ENCODE measurements around the gene PIK3C2G. TPM values are rescaled to one million over a fixed set of nuclear protein-coding genes. Genes with fewer than 3 reads are reported as not detected.

Gene PIK3C2G
- total and polyA plus RNA-seq, 4 donors: 4.9 to 40.1 (median 19.4) TPM

DNA sequence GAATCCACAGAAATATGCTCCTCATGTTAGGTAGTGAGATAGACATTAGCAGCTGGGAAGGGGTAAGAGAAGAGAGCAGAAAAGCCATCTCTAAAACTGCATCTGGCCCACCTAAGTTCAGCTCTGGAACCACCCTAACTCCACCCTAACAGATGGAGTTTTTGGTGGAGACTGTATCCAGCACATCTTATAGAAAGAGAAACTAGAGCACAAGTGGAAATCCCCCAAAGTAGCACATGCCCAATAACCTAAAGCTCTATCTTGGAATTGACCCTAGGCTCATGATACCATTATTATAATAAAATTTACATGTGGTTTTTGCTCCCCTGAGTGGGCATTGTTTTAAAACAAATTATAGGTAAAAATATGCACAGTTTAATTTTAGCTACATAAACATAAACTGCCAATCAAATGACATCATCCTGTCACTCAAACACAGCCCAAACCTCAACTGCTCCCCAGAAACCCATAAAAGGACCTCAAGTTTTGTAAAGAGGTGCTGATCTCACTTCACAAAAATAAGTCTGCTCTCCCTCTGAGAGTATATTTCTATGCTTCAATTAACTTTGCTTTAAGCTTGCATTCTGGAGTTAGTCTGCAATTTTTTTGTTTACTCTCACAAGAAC lies 206.4 kb downstream of the PIK3C2G start:
- TF ChIP-seq EGR1 (IDR thresholded peaks at IDR 0.05; ENCODE audit: low read depth in 2 of 2) (no peak), JUND (IDR thresholded peaks at IDR 0.05) (no peak), ATF3 (IDR thresholded peaks at IDR 0.05) (no peak), REST (IDR thresholded peaks at IDR 0.05) (no peak), FOXA1 (IDR thresholded peaks at IDR 0.05) (no peak), SP1 (IDR thresholded peaks at IDR 0.05) (no peak), YY1 (IDR thresholded peaks at IDR 0.05) (no peak), HNF4G (IDR thresholded peaks at IDR 0.05) (no peak), FOXA2 (IDR thresholded peaks at IDR 0.05) (no peak), NR2F2 (IDR thresholded peaks at IDR 0.05) (no peak), RAD21 (IDR thresholded peaks at IDR 0.05) (no peak), GABPA (IDR thresholded peaks at IDR 0.05 in 1 of 2, conservative IDR thresholded peaks at IDR 0.05 in 1 of 2) (no peak)
- TF ChIP-seq, protein P1, sequence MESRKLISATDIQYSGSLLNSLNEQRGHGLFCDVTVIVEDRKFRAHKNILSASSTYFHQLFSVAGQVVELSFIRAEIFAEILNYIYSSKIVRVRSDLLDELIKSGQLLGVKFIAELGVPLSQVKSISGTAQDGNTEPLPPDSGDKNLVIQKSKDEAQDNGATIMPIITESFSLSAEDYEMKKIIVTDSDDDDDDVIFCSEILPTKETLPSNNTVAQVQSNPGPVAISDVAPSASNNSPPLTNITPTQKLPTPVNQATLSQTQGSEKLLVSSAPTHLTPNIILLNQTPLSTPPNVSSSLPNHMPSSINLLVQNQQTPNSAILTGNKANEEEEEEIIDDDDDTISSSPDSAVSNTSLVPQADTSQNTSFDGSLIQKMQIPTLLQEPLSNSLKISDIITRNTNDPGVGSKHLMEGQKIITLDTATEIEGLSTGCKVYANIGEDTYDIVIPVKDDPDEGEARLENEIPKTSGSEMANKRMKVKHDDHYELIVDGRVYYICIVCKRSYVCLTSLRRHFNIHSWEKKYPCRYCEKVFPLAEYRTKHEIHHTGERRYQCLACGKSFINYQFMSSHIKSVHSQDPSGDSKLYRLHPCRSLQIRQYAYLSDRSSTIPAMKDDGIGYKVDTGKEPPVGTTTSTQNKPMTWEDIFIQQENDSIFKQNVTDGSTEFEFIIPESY (IDR thresholded peaks at IDR 0.05): no peak
- TF ChIP-seq, protein P2, sequence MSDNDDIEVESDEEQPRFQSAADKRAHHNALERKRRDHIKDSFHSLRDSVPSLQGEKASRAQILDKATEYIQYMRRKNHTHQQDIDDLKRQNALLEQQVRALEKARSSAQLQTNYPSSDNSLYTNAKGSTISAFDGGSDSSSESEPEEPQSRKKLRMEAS (IDR thresholded peaks at IDR 0.05): no peak
- no peaks in the 10 kb centered on the region for H3K4me1 ChIP-seq (ENCODE audit: control insufficient read depth in 4 of 4, insufficient read depth in 4 of 4, low read length in 3 of 4)

DNA sequence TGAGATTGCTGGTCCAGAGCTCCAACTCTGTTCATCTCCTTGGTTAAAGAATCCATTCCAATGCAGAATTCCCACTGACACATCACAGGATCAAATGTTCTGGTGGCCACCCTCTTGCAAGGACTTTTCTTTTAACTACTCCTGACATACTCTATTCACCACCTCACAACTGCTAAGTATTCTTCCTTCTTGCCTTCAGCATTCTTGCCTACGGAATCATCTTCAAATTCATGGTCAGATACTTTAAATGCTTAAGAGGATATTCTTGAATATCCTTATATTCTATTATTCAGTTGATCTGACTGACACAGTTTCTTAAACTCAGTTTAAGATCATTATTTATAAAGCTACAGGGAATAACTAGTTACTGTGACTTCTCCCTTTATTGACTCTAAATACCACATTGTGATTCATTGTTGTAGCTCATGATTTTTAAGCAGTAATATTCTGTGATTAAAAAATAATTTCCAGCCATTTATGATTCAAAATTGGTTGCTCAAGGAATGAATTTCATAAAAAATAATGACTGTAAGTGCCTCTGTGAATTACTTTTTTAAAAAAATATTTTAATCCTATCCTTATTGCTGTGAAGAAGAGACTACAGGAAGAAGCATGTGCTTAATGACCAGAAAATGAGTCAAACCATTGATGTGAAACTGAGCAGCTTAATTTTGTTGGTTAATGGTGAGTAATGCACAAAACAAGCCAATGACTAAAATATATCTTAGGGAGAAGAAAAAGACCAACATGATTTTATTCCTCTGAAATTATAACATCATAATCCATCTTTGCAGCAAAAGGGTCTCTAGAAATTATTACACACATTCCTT lies 207.1 kb downstream of the PIK3C2G start:
- H3K4me3 ChIP-seq (ENCODE audit: low read depth in 1 of 3, low read length in 3 of 3): no peak overlapping the region
- no peak overlapping the region for H3K27ac ChIP-seq (ENCODE audit: low read depth in 1 of 2, low read length in 2 of 2)
- WGBS: 87% methylated on average over 1 of the region's 1 CpG
- H3K9ac ChIP-seq (ENCODE audit: low read depth in 1 of 2, low read length in 2 of 2): no peak overlapping the region
- no peak for DNase-seq (ENCODE audit: low spot score)
- no peaks in the 10 kb centered on the region for H3K36me3 ChIP-seq (ENCODE audit: control insufficient read depth in 4 of 4, insufficient read depth in 3 of 4, low read depth in 1 of 4, low read length in 3 of 4)
- H3K9me3 ChIP-seq (ENCODE audit: control insufficient read depth in 4 of 4, low read length in 3 of 4): no peaks in the 10 kb centered on the region
- H3K4me1 ChIP-seq (ENCODE audit: control insufficient read depth in 4 of 4, insufficient read depth in 4 of 4, low read length in 3 of 4): no peaks in the 10 kb centered on the region
- no peaks in the 10 kb centered on the region for H3K27me3 ChIP-seq (ENCODE audit: control insufficient read depth in 4 of 4, insufficient read depth in 4 of 4, low read length in 3 of 4)
- TF ChIP-seq SP1 (IDR thresholded peaks at IDR 0.05) (no peak), NR2F2 (IDR thresholded peaks at IDR 0.05) (no peak), GABPA (IDR thresholded peaks at IDR 0.05 in 1 of 2, conservative IDR thresholded peaks at IDR 0.05 in 1 of 2) (no peak), HNF4A (conservative IDR thresholded peaks at IDR 0.05) (no peak), ATF3 (IDR thresholded peaks at IDR 0.05) (no peak), RAD21 (IDR thresholded peaks at IDR 0.05) (no peak), HNF4G (IDR thresholded peaks at IDR 0.05) (no peak), YY1 (IDR thresholded peaks at IDR 0.05) (no peak), JUND (IDR thresholded peaks at IDR 0.05) (no peak), FOXA1 (IDR thresholded peaks at IDR 0.05) (no peak), RXRA (IDR thresholded peaks at IDR 0.05) (no peak), EGR1 (IDR thresholded peaks at IDR 0.05; ENCODE audit: low read depth in 2 of 2) (no peak), REST (IDR thresholded peaks at IDR 0.05) (no peak), FOXA2 (IDR thresholded peaks at IDR 0.05) (no peak)
- TF ChIP-seq, protein P1 (IDR thresholded peaks at IDR 0.05): no peak
- TF ChIP-seq, protein P2 (IDR thresholded peaks at IDR 0.05): no peak

More for the DNA sequence above, 206.4 kb downstream of the PIK3C2G start:
- no peaks in the 10 kb centered on the region for H3K9me3 ChIP-seq (ENCODE audit: control insufficient read depth in 4 of 4, low read length in 3 of 4)
- H3K27ac ChIP-seq (ENCODE audit: low read depth in 1 of 2, low read length in 2 of 2): no peak overlapping the region
- no peaks in the 10 kb centered on the region for H3K36me3 ChIP-seq (ENCODE audit: control insufficient read depth in 4 of 4, insufficient read depth in 3 of 4, low read depth in 1 of 4, low read length in 3 of 4)
- H3K4me3 ChIP-seq (ENCODE audit: low read depth in 1 of 3, low read length in 3 of 3): no peak overlapping the region
- no peak overlapping the region for H3K9ac ChIP-seq (ENCODE audit: low read depth in 1 of 2, low read length in 2 of 2)
- DNase-seq (ENCODE audit: low spot score): no peak
- H3K27me3 ChIP-seq (ENCODE audit: control insufficient read depth in 4 of 4, insufficient read depth in 4 of 4, low read length in 3 of 4): no peaks in the 10 kb centered on the region
